AG08395 (cell line): ENCODE measurements around the gene CD6.

Experiments used
- DNase-seq: peaks from one replicate; pipeline ENCODE4 v3.0.0; 2012; ENCODE audit warnings: mixed read lengths, low spot score

Gene CD6

DNA sequence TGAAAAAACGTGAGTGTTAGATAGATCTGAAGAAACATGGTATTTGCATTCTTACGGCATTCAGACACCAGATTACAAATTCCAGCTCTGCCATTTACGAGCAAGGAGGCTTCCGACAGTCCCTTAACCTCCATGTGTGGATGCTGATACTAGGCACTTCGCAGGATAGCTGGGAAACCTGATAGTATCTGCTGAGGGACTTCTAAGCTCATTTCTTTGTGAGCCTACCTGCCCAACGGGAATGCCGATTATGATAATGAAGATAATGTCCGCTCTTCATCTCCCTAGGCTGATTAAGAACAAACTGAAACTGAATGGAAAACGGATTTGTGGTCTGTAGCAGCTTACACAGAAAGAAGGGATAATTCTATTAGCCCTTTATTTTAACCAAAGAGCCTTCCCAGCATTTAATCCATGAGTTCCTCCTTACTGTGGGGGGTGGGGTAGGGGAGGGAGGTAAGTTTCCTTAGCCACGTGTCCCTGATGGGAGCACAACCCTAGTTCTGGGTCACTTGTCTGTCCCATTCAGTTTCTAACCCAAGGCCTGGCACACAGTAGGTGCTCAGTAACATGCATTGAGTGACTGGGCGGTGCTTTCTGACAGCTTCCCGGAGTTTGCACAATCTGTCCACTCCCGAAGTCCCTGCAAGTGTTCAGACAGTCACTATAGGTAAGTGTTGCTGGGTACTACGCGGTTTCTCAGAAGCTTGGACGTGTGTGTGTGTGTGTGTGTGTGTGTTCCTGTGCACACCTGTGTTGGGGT, 39.2 kb downstream of the CD6 start:
- DNase-seq, result no peak

DNA sequence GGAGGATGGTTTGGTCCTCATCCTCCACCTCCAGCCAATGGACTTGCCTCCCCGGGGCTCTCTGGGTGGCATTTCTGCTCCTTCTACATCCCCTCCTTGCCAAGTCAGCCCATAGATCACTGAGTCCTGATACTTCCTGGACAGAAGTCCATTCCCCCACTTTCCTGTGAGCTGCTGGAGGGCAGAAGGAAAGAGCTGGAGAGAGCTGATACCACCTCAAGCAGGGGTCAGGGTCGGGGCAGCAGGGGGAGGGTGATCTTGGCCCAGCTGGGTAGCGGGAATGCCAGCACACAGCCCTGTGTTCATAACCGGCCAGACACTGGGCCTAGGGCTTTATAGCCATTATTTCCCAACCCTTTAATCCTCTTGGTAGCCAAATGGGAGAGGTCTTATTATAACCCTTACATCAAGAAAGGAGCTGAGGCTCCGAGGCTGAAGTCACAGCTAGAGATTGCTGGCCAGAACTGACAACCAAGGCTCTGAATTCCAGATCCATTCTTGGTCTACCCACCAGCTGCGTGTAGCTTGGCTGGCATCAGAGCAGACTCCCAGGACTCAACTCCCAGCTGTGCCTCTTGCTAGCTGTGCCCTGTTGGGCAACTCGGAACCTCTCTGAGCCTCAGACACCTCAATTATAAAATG, 39.9 kb downstream of the CD6 start:
- no peak for DNase-seq

GRCh38 chr11:61011950-61012736, 40.7 kb downstream of the CD6 start:
- DNase-seq, result no peak

DNA sequence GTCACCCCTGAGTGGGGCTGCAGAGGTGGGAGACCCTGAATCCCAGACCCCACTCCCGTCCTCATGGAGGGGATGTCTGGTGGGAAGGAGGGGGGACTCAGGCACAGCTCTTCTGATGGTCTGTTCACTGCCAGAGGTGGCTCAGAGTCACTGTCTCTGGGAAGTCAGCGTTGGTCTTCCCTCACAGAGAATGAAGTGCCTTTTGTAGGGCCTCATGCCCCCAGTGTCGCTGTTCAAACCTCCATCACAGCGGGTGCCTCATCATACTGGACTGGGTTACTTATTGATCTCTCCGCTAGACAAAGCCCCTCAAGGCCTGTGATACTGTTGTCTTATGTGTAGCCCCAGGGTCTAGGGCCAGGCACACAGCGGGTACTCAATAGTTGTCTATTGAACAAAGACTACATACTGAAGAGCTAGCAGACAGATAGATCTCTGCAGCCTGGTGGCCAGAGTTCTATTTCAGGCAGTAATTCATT, 41.3 kb downstream of the CD6 start:
- DNase-seq, result no peak

GRCh38 chr11:61018059-61018458, 46.6 kb downstream of the CD6 start:
- DNase-seq, result no peak

DNA sequence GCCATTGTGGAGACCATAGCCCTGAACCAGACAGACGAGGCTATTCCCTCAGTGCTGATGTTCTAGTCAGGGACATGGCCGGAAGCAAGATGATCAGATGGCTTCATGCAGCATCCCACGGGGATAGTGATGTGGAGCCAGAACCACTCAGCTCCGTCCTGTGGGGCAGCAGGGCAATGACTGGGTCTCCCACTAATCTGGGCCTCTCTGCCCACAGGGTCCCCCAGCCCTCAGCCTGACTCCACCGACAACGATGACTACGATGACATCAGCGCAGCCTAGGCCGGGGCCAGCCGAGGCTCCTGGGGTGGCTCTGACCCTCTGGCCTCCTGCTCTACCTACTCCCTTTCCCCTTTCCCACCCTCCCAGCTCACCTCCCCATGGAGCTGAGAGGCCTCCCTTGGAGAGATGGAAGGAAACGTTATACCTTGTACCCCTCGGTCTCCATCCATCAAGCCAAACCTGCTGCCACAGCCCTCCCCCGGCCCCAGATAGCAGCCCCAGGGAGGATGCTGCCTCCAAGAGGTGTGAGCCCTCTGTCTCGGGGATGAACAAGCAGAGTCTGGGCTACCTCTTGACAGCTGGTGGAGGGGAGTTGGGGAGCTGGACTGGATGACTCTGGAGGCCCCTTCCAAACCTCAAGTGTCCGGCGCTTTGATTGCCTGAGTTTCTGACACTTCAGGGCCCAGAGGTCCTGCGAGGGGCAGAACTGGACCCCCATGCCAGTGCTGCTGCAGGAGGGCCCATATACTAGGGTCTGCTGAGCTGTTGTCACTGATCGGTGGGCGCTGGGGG, 47.8 kb downstream of the CD6 start:
- no peak for DNase-seq

DNA sequence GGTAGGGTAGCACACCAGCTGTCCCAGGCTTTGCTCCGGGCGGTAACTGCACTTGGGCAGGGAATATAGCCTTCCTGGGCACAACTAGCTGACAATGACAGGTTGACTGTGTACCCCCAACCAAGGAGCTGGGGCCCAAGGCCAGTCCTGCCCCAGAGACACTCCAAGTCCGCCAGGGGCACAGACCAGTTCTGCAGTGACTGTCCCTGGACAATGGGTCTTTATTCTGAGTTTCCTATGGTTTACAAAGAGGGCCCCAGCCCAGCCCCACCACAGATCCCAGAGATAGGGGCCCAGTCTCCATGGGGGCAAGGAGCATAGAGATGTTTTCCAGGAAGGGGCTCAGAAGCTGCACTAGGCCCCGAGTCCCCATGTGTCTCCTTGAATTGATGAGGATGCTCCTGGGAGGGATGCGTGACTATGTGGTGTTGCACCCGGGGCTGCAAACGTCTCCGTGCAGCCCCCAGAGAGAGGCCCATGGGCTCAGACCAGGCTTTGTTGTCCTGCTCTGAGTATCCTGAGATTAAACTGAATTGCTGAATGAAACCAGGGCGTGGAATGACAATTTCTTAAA, 48.4 kb downstream of the CD6 start:
- no peak for DNase-seq

- no peak for DNase-seq
Observed at GRCh38 chr11:61020551-61021235, 49.2 kb downstream of the CD6 start.

DNA sequence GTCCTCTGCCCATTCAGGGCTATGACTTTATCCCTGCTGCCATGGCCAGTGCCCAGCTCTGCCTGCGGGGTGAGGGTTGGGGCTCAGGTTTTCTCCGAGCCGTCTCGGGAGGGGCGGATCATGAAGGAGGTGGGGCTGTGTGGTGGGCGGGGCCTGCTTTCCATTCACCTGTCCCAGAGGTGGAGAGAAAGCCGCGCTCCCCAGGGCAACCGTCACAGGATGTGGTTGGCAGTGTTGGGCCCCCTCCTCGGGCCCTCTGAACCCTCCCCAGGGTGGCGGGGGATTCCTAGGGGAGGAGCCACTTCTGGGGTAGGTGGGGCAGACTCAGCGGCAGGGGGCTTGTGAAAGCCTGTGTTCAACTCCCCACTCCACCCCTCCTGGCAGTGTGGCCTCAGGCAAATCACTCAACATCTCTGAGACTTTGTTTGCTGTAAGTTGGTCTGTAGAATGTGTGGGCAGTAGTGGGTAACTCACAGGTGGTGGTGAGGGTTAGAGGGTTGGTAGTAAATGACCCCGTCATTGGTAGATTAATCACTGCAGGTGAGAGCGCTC, 50.3 kb downstream of the CD6 start:
- no peak for DNase-seq

DNA sequence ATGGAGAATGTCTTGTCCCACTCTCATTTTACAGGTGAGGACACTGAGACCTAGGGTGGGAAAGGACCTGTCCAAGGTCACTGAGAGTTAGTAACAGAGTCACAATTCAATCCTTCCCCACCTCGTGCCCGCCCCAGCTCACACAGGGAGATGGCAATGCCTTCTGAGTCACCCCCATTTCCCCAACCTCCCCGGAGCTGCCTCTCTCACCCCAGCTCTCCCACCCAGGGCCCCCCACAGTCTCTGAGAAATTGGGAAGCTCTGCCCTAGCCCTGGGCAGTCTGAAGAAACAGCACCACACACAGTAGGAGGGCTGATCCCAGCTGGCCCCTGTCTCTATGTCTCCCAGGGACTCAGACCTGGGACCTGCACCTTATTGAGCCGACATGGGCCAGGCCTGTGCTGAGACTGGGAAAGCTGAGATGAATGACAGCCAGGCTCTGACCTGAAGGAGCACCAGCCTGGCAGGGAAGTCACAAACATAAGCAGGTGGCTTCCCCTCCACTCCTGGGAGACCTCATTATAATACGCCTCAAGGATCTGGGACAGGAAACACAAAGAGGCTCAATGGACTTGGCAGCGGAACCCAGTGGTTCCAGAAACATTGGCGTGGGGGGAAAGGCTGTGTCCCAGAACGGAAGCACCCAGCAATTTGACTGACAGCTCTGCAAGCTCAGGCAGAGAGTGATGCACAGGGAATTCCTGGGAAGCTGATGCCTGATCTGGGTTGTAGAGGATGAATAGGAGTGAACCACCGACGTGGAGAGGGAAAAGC, 51.0 kb downstream of the CD6 start:
- no peak for DNase-seq

DNA sequence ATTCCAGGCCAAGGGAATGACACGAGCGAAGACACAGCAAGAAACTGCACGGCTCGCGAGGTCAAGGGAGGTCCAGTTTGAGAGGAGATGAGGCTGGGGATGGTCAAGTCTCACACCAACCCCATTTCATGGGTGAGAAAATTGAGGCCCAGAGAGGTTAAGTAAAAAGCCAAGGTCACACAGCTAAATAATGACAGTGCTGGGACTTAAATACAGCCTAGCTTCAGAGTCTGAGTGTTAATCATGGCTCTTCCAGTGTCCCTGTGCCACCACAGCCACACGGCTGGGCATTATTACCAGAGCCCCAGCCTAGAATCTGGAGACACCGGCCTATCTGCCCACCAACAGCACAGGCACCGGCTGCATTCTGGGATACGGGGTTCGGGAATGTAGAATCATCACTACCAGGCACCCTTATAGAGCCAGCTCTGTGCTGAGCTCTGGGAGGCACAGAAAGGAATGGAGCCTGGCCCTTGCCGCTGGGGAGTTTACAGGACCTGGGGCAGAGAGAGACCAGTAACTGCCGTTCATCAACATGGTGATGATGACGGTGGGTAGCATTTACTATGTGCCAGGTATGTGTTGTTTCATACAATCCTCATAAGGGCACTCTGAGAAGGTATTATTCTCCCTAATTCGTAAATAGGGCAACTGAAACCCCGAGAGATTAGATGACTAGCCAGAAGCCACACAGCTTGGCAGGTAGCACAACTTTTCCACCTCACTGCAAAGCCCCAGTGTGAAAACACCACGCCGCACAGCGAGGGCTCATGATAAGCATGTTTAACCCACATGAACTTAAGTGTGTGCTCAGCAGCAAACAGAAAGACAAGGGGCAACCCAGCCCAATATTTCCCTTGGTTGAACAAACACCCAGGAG, 51.8 kb downstream of the CD6 start:
- no peak for DNase-seq

DNA sequence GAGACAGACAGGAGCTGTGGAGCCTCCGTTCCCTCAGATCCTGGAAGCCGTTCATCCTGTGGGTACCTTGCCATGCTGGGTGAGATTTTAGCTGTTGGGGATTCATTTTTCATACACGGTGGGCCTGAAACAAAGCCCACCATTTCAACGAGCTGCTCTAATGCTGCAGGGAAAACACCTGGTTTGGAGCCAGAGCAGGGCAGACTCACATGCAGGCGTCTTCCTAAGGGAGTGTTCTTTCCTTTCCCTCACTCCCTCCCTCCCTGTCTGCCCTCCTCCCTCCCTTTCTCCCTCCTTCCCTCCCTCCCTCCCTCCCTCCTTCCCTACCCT, 52.5 kb downstream of the CD6 start:
- DNase-seq, result no peak

DNA sequence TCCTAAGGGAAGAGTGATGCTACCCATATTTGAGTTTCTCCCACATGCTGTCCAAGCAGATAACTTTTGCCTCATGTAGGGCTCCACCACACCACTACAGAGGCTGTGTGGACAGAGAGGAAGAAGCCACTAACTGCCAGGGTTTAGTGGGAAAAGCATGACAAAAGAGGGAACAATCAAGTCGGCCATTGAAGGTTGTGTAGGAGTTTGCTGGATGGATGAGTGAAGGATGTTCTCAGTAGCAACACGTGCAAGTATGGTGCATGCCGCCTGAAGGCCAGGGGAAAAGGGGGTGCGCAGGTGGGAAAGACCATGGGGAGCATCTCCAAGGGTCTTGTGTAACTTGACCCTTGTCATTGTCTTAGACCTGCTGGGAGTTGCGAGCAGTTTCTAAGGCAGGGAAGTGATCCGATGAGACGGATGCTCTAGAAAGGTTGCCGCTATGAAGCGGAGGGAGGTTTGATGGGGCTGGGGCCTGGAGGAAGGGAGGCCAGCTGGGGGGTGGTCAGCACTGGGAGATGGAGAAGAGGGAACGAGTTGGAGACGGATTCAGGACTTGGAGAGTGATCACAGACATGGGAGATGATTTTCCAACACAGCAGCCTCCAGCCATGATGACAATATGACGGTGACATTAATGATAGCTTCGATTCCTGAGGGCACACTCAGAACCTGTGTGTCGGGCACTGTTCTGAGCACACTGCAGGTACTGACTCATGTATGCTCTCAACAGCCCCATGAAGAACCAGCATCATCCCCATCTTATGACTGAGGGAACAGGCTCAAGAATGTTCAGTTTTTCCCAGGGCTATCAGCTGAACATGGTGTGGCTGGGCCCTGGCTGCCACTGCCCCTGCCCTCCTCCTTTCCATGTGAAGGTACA, 53.7 kb downstream of the CD6 start:
- no peak for DNase-seq

DNA sequence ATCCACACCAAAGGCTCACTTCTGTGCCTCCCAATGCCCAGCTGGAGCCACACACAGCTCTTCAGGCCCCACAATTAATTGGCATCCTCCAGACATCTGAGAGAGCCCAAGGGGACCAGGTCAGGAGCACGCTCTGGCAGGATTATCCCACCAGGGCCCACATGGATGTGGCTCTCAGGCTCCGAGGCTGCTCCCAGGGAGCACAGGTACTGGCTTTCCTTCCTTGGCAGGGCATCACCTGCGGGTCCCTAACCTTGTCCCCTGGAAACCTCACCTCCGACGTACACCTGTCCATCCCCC, 54.3 kb downstream of the CD6 start:
- DNase-seq, result no peak

- DNase-seq, result no peak
Observed at GRCh38 chr11:61026121-61027031, 54.9 kb downstream of the CD6 start.

DNA sequence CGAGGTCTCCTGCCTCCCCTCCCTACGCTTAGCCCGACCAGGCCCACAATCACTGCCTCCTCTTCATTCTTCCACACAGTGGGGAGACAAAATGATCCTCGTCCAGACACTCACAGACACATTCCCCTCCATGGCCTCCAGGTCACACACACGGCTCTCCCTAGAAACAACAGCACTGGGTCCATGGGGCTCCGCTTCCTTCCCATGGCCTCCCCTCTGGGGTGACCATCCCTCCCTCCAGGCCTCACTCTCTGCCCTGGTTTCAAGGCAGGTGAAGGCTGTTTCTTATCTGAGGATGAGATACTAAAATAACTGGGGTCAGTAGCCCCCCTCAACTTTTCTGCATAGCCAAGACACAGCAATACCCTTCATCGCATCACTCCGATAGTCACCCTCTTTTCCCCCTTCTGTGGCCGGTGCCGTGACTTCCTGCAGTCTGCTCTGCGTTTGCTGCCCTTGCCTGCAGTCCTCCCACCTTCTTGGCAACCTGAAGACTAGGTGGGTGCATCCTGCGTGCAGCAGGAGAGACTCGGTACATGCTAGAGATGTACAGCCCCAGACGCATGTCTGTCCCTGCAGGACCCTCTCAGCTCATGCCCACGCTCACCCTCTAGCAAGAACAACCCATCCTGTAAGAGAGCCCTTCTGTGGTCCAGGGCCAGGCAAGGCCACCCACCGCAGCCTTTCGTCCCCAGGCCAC, 55.8 kb downstream of the CD6 start:
- DNase-seq, result no peak
